A673 (cell line): ENCODE measurements around the gene TRPM6. TPM values are rescaled to one million over a fixed set of nuclear protein-coding genes. Genes with fewer than 3 reads are reported as not detected.

Source experiments
- BruUV-seq: library from RNA; stranded (reverse); fragments of 400-500 nt; replicated peaks from 2 replicates; lab custom pipeline; 2021; lab: Mats Ljungman, UMichigan
- CTCF ChIA-PET: fragments of 300-600 bp; sonication (Branson Sonifier 250); formaldehyde crosslinking; loops from one replicate; lab custom pipeline; 2022; ENCODE audit warnings: antibody characterized with exemption; lab: Charles Lee
- POLR2A ChIA-PET: fragments of 300-600 bp; sonication (Branson Sonifier 250); formaldehyde crosslinking; loops from one replicate; lab custom pipeline; 2022; ENCODE audit warnings: antibody characterized with exemption; ENCODE audit not compliant: low non-redundant PET; lab: Charles Lee
- DNase-seq: peaks from one replicate; pipeline ENCODE4 v3.0.0-alpha.2; 2015; ENCODE audit warnings: low spot score
- H3K27ac ChIP-seq: fragments of 200-600 bp; sonication (generic); 2 replicates; pipeline ENCODE4 v1.5.1; 2016; ENCODE audit warnings: mixed run types, low read depth, mild to moderate bottlenecking, mixed read lengths, antibody characterized with exemption, low read length; ENCODE audit not compliant: poor library complexity, severe bottlenecking
- H3K27me3 ChIP-seq: fragments of 200-600 bp; sonication (generic); replicated peaks from 2 replicates; pipeline ENCODE4 v1.6.1; 2017; ENCODE audit warnings: mixed run types, low read depth, mild to moderate bottlenecking, mixed read lengths, antibody characterized with exemption, low read length; ENCODE audit not compliant: insufficient read depth, poor library complexity
- H3K36me3 ChIP-seq: fragments of 200-600 bp; sonication (generic); 2 replicates; pipeline ENCODE4 v1.6.1; 2016; ENCODE audit warnings: mixed run types, mild to moderate bottlenecking, mixed read lengths, antibody characterized with exemption, low read length; ENCODE audit not compliant: insufficient read depth, poor library complexity, severe bottlenecking
- H3K4me1 ChIP-seq: fragments of 200-600 bp; sonication (generic); 2 replicates; pipeline ENCODE4 v1.6.1; 2017; ENCODE audit warnings: mixed run types, mild to moderate bottlenecking, mixed read lengths, antibody characterized with exemption, low read length; ENCODE audit not compliant: insufficient read depth, poor library complexity, severe bottlenecking
- H3K4me3 ChIP-seq: fragments of 200-600 bp; sonication (generic); 2 replicates; pipeline ENCODE4 v1.5.1; 2016; ENCODE audit warnings: low read depth, mixed run types, mild to moderate bottlenecking, mixed read lengths, low read length; ENCODE audit not compliant: poor library complexity, severe bottlenecking
- H3K9me3 ChIP-seq: fragments of 200-600 bp; sonication (generic); 2 replicates; pipeline ENCODE4 v1.6.1; 2016; ENCODE audit warnings: mixed run types, low read depth, mild to moderate bottlenecking, mixed read lengths, antibody characterized with exemption, low read length; ENCODE audit not compliant: poor library complexity, severe bottlenecking
- CTCF ChIP-seq: fragments of 300-800, 200-600 bp; sonication (generic); conservative IDR thresholded peaks from 2 replicates; pipeline ENCODE4 v1.5.1; 2017; ENCODE audit warnings: low read depth, mild to moderate bottlenecking, antibody characterized with exemption, low read length, moderate library complexity, mixed read lengths
- EZH2 ChIP-seq: fragments of 200-600 bp; sonication (generic); IDR thresholded peaks from 2 replicates; pipeline ENCODE4 v1.6.1; 2017; ENCODE audit warnings: borderline replicate concordance, low read depth, mild to moderate bottlenecking, mixed read lengths, antibody characterized with exemption, low read length; ENCODE audit not compliant: poor library complexity, severe bottlenecking
- intact Hi-C: fragments of 100-400 bp; cut with micrococcal nuclease; formaldehyde crosslinking; loops from one replicate; pipeline ENCODE4 v1.10.0; 2022; ENCODE audit not compliant: unreplicated experiment
- total RNA-seq: library from RNA; stranded (reverse); gene quantifications from 2 replicates; pipeline ENCODE4 v1.2.3, GENCODE V29; 2021

Gene TRPM6
- total RNA-seq, 1 experiment from 2014 or later: 0.06 TPM

- BruUV-seq: no TSS peak
- peaks cover 11% of the 10 kb centered on the region for H3K27me3 ChIP-seq
- intact Hi-C loops: no loop called here
- TF ChIP-seq EZH2: no peak
- no peak for TF ChIP-seq CTCF
- no peak for DNase-seq
- H3K36me3 ChIP-seq: no peaks in the 10 kb centered on the region
- CTCF ChIA-PET: no interaction called here
- no peaks in the 10 kb centered on the region for H3K4me1 ChIP-seq
- H3K4me3 ChIP-seq: no peak overlapping the region
- POLR2A ChIA-PET: no interaction called here
- H3K27ac ChIP-seq: no peak overlapping the region
- H3K9me3 ChIP-seq: no peaks in the 10 kb centered on the region
Measured at GRCh38 chr9:74681906-74682305, 205.8 kb downstream of the TRPM6 start.

GRCh38 chr9:74674077-74674476 lies 213.6 kb downstream of the TRPM6 start:
- Histone ChIP-seq H3K36me3 (no peaks in the 10 kb centered on the region), H3K27ac (no peak overlapping the region), H3K27me3 (peaks cover 12% of the 10 kb centered on the region), H3K4me1 (no peaks in the 10 kb centered on the region), H3K9me3 (no peaks in the 10 kb centered on the region), H3K4me3 (no peak overlapping the region)
- no peak for TF ChIP-seq EZH2
- no peak for TF ChIP-seq CTCF
- intact Hi-C loops: no loop called here
- no TSS peak for BruUV-seq
- ChIA-PET POLR2A (no interaction called here), CTCF (no interaction called here)
- no peak for DNase-seq

Other genes with a start within 250 kb of the TRPM6 start
- gene C9orf40, start 65.0 kb upstream of the TRPM6 start, total RNA-seq: 11.9 and 16.8 TPM in 2 replicates
- 14.7 and 17.4 TPM in 2 replicates for gene CARNMT1, start 140.4 kb upstream of the TRPM6 start, total RNA-seq
- 0.67 and 0.70 TPM in 2 replicates for gene NMRK1, start 200.2 kb upstream of the TRPM6 start, total RNA-seq
- 1.2 and 2.3 TPM in 2 replicates for gene OSTF1, start 200.6 kb upstream of the TRPM6 start, total RNA-seq